ENCODE results near the gene ZNF775. TPM values are rescaled to one million over a fixed set of nuclear protein-coding genes. Genes with fewer than 3 reads are reported as not detected.

Gene ZNF775
- total RNA-seq, 1 donor from 2014 or later: 3.4 TPM

- no peak for DNase-seq (ENCODE audit: low spot score)
- intact Hi-C loops (cut with DNase I): loop anchor here (5.0 kb wide), 2 partner anchors 65 to 135 kb away; no protein-coding TSS in a partner anchor
These were observed 42.7 kb downstream of the ZNF775 start for GRCh38 chr7:150421831-150422230.

GRCh38 chr7:150425670-150426069 is 46.5 kb downstream of the ZNF775 start:
- DNase-seq (ENCODE audit: low spot score): peak; percentile 53
- intact Hi-C loops (cut with DNase I): no loop called here

- DNase-seq (ENCODE audit: low spot score): peak; percentile 70
- intact Hi-C loops (cut with DNase I): no loop called here
These were observed 49.7 kb downstream of the ZNF775 start for GRCh38 chr7:150428671-150429451.

GRCh38 chr7:150429699-150430098 is 50.6 kb downstream of the ZNF775 start:
- peak; percentile 63 for DNase-seq (ENCODE audit: low spot score)

GRCh38 chr7:150430465-150431085 is 51.4 kb downstream of the ZNF775 start:
- DNase-seq (ENCODE audit: low spot score): peak; percentile 55
- intact Hi-C loops (cut with DNase I): no loop called here

More at GRCh38 chr7:150429699-150430098, 50.6 kb downstream of the ZNF775 start:
- intact Hi-C loops (cut with DNase I): no loop called here

GRCh38 chr7:150431839-150432658 is 52.9 kb downstream of the ZNF775 start:
- no peak for DNase-seq (ENCODE audit: low spot score)
- intact Hi-C loops (cut with DNase I): no loop called here

- DNase-seq (ENCODE audit: low spot score): no peak
These were observed 54.1 kb downstream of the ZNF775 start for GRCh38 chr7:150432915-150433892.

GRCh38 chr7:150434240-150434639 is 55.1 kb downstream of the ZNF775 start:
- no peak for DNase-seq (ENCODE audit: low spot score)
- intact Hi-C loops (cut with DNase I): no loop called here

More at GRCh38 chr7:150432915-150433892, 54.1 kb downstream of the ZNF775 start:
- intact Hi-C loops (cut with DNase I): no loop called here

- no peak for DNase-seq (ENCODE audit: low spot score)
- intact Hi-C loops (cut with DNase I): no loop called here
These were observed 55.9 kb downstream of the ZNF775 start for GRCh38 chr7:150435047-150435389.

GRCh38 chr7:150435390-150436073 is 56.4 kb downstream of the ZNF775 start:
- DNase-seq (ENCODE audit: low spot score): no peak
- intact Hi-C loops (cut with DNase I): no loop called here

GRCh38 chr7:150439967-150440366 is 60.8 kb downstream of the ZNF775 start:
- DNase-seq (ENCODE audit: low spot score): no peak
- intact Hi-C loops (cut with DNase I): no loop called here

GRCh38 chr7:150441524-150441923 is 62.4 kb downstream of the ZNF775 start:
- intact Hi-C loops (cut with DNase I): no loop called here

GRCh38 chr7:150442811-150443210 is 63.7 kb downstream of the ZNF775 start:
- intact Hi-C loops (cut with DNase I): no loop called here
- no peak for DNase-seq (ENCODE audit: low spot score)

More at GRCh38 chr7:150441524-150441923, 62.4 kb downstream of the ZNF775 start:
- DNase-seq (ENCODE audit: low spot score): no peak

- DNase-seq (ENCODE audit: low spot score): no peak
- intact Hi-C loops (cut with DNase I): no loop called here
These were observed 64.8 kb downstream of the ZNF775 start for GRCh38 chr7:150443793-150444540.

GRCh38 chr7:150444674-150445365 is 65.7 kb downstream of the ZNF775 start:
- intact Hi-C loops (cut with DNase I): loop anchor here (5.0 kb wide), 2 partner anchors 142 to 292 kb away; partner anchors contain the start of gene GIMAP5
- DNase-seq (ENCODE audit: low spot score): no peak

GRCh38 chr7:150446288-150446938 is 67.3 kb downstream of the ZNF775 start:
- intact Hi-C loops (cut with DNase I): loop anchor here (5.0 kb wide), 2 partner anchors 141 to 291 kb away; partner anchors contain the start of gene GIMAP5
- no peak for DNase-seq (ENCODE audit: low spot score)

All from cardiac septum (tissue), 1 donor.